Measurements from ENCODE around the gene C3orf49. TPM values are rescaled to one million over a fixed set of nuclear protein-coding genes. Genes with fewer than 3 reads are reported as not detected.

The C3orf49 gene
- not detected in 2 replicates for total RNA-seq

GRCh38 chr3:63819151-63819398 is at the start of gene C3orf49:
C3orf49 (plus strand) TSS chr3:63819299; CDS start chr3:63819472, 173 bp downstream.
- no peaks in the 10 kb centered on the region for H3K27me3 ChIP-seq (ENCODE audit: insufficient read depth, low read length)
- H2AFZ ChIP-seq (ENCODE audit: low read length) = no peak within 1 kb of the TSS
- H3K4me3 ChIP-seq (ENCODE audit: insufficient read depth, low read length) = no peak within 1 kb of the TSS
- no peaks in the 10 kb centered on the region for H3K9me3 ChIP-seq (ENCODE audit: low read depth, low read length)
- no peak for TF ChIP-seq CTCF (IDR thresholded peaks at IDR 0.05; ENCODE audit: extremely low read depth, low read depth, low read length)
- no peaks in the 10 kb centered on the region for H4K20me1 ChIP-seq (ENCODE audit: insufficient read depth, low read length)
- H3K79me2 ChIP-seq (ENCODE audit: insufficient read depth, low read length) = no peaks in the 10 kb centered on the region
- H3K36me3 ChIP-seq (ENCODE audit: insufficient read depth, low read length) = no peaks in the 10 kb centered on the region
- no peak for DNase-seq (ENCODE audit: insufficient read length, low spot score, missing footprints)
- H3K4me2 ChIP-seq (ENCODE audit: insufficient read depth, low read length) = peak within 1 kb of the TSS; percentile 20
- no peak within 1 kb of the TSS for H3K27ac ChIP-seq (ENCODE audit: low read depth, low read length)
- no peaks in the 10 kb centered on the region for H3K4me1 ChIP-seq (ENCODE audit: insufficient read depth, low read length)

GRCh38 chr3:63774781-63775180 is 44.3 kb upstream of the C3orf49 start:
- Histone ChIP-seq H2AFZ (ENCODE audit: low read length) (no peak overlapping the region), H3K27me3 (ENCODE audit: insufficient read depth, low read length) (no peaks in the 10 kb centered on the region), H3K4me2 (ENCODE audit: insufficient read depth, low read length) (no peak overlapping the region), H3K36me3 (ENCODE audit: insufficient read depth, low read length) (no peaks in the 10 kb centered on the region), H3K4me3 (ENCODE audit: insufficient read depth, low read length) (no peak overlapping the region), H3K4me1 (ENCODE audit: insufficient read depth, low read length) (no peaks in the 10 kb centered on the region), H4K20me1 (ENCODE audit: insufficient read depth, low read length) (no peaks in the 10 kb centered on the region), H3K27ac (ENCODE audit: low read depth, low read length) (no peak overlapping the region), H3K79me2 (ENCODE audit: insufficient read depth, low read length) (no peaks in the 10 kb centered on the region), H3K9me3 (ENCODE audit: low read depth, low read length) (no peaks in the 10 kb centered on the region)
- TF ChIP-seq CTCF (IDR thresholded peaks at IDR 0.05; ENCODE audit: extremely low read depth, low read depth, low read length) = no peak
- no peak for DNase-seq (ENCODE audit: insufficient read length, low spot score, missing footprints)

GRCh38 chr3:63779227-63779626 is 39.9 kb upstream of the C3orf49 start:
- H3K4me1 ChIP-seq (ENCODE audit: insufficient read depth, low read length) = no peaks in the 10 kb centered on the region
- H3K27ac ChIP-seq (ENCODE audit: low read depth, low read length) = no peak overlapping the region
- H3K9me3 ChIP-seq (ENCODE audit: low read depth, low read length) = no peaks in the 10 kb centered on the region
- no peaks in the 10 kb centered on the region for H3K36me3 ChIP-seq (ENCODE audit: insufficient read depth, low read length)
- no peaks in the 10 kb centered on the region for H3K79me2 ChIP-seq (ENCODE audit: insufficient read depth, low read length)
- H3K4me3 ChIP-seq (ENCODE audit: insufficient read depth, low read length) = no peak overlapping the region
- no peak for TF ChIP-seq CTCF (IDR thresholded peaks at IDR 0.05; ENCODE audit: extremely low read depth, low read depth, low read length)
- H4K20me1 ChIP-seq (ENCODE audit: insufficient read depth, low read length) = no peaks in the 10 kb centered on the region
- peaks cover 2% of the 10 kb centered on the region for H3K27me3 ChIP-seq (ENCODE audit: insufficient read depth, low read length)
- no peak overlapping the region for H2AFZ ChIP-seq (ENCODE audit: low read length)
- DNase-seq (ENCODE audit: insufficient read length, low spot score, missing footprints) = no peak
- no peak overlapping the region for H3K4me2 ChIP-seq (ENCODE audit: insufficient read depth, low read length)

GRCh38 chr3:63791974-63792373 is 27.1 kb upstream of the C3orf49 start:
- H4K20me1 ChIP-seq (ENCODE audit: insufficient read depth, low read length) = no peaks in the 10 kb centered on the region
- peaks cover 8% of the 10 kb centered on the region for H3K27me3 ChIP-seq (ENCODE audit: insufficient read depth, low read length)
- H3K9me3 ChIP-seq (ENCODE audit: low read depth, low read length) = no peaks in the 10 kb centered on the region
- H3K36me3 ChIP-seq (ENCODE audit: insufficient read depth, low read length) = no peaks in the 10 kb centered on the region
- DNase-seq (ENCODE audit: insufficient read length, low spot score, missing footprints) = peak; percentile 15
- H2AFZ ChIP-seq (ENCODE audit: low read length) = no peak overlapping the region
- H3K79me2 ChIP-seq (ENCODE audit: insufficient read depth, low read length) = no peaks in the 10 kb centered on the region
- H3K27ac ChIP-seq (ENCODE audit: low read depth, low read length) = no peak overlapping the region
- no peak overlapping the region for H3K4me2 ChIP-seq (ENCODE audit: insufficient read depth, low read length)
- H3K4me1 ChIP-seq (ENCODE audit: insufficient read depth, low read length) = no peaks in the 10 kb centered on the region
- no peak overlapping the region for H3K4me3 ChIP-seq (ENCODE audit: insufficient read depth, low read length)
- TF ChIP-seq CTCF (IDR thresholded peaks at IDR 0.05; ENCODE audit: extremely low read depth, low read depth, low read length) = peak; percentile 53
